ENCODE results near the gene PKHD1. TPM values are rescaled to one million over a fixed set of nuclear protein-coding genes. Genes with fewer than 3 reads are reported as not detected.

Gene PKHD1
- total and polyA plus RNA-seq, 2 of the 13 experiments (the other 11 are each of a cell fraction or from before 2014, with no cell fraction given), result 0.01 to 0.13 TPM

DNA sequence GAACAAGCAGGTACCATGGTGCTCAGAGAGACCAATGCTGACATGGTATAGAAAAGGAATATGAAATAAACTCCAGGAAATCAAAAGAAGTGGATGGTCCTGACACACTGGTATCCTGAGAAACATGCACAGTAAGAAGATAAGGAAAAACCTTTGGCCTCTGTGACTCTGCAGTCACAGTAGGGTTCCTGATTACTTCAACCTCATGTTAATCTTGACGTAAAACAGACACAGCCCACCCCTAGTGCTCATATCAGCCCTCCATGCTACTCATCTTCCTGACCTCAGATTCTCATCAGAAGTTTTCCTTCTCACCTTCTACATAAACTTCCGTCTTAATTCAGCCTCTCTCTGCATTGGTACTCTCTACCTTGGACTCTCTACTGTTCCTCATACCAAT, 240.9 kb downstream of the PKHD1 start (continued):
- TF ChIP-seq, protein P1, sequence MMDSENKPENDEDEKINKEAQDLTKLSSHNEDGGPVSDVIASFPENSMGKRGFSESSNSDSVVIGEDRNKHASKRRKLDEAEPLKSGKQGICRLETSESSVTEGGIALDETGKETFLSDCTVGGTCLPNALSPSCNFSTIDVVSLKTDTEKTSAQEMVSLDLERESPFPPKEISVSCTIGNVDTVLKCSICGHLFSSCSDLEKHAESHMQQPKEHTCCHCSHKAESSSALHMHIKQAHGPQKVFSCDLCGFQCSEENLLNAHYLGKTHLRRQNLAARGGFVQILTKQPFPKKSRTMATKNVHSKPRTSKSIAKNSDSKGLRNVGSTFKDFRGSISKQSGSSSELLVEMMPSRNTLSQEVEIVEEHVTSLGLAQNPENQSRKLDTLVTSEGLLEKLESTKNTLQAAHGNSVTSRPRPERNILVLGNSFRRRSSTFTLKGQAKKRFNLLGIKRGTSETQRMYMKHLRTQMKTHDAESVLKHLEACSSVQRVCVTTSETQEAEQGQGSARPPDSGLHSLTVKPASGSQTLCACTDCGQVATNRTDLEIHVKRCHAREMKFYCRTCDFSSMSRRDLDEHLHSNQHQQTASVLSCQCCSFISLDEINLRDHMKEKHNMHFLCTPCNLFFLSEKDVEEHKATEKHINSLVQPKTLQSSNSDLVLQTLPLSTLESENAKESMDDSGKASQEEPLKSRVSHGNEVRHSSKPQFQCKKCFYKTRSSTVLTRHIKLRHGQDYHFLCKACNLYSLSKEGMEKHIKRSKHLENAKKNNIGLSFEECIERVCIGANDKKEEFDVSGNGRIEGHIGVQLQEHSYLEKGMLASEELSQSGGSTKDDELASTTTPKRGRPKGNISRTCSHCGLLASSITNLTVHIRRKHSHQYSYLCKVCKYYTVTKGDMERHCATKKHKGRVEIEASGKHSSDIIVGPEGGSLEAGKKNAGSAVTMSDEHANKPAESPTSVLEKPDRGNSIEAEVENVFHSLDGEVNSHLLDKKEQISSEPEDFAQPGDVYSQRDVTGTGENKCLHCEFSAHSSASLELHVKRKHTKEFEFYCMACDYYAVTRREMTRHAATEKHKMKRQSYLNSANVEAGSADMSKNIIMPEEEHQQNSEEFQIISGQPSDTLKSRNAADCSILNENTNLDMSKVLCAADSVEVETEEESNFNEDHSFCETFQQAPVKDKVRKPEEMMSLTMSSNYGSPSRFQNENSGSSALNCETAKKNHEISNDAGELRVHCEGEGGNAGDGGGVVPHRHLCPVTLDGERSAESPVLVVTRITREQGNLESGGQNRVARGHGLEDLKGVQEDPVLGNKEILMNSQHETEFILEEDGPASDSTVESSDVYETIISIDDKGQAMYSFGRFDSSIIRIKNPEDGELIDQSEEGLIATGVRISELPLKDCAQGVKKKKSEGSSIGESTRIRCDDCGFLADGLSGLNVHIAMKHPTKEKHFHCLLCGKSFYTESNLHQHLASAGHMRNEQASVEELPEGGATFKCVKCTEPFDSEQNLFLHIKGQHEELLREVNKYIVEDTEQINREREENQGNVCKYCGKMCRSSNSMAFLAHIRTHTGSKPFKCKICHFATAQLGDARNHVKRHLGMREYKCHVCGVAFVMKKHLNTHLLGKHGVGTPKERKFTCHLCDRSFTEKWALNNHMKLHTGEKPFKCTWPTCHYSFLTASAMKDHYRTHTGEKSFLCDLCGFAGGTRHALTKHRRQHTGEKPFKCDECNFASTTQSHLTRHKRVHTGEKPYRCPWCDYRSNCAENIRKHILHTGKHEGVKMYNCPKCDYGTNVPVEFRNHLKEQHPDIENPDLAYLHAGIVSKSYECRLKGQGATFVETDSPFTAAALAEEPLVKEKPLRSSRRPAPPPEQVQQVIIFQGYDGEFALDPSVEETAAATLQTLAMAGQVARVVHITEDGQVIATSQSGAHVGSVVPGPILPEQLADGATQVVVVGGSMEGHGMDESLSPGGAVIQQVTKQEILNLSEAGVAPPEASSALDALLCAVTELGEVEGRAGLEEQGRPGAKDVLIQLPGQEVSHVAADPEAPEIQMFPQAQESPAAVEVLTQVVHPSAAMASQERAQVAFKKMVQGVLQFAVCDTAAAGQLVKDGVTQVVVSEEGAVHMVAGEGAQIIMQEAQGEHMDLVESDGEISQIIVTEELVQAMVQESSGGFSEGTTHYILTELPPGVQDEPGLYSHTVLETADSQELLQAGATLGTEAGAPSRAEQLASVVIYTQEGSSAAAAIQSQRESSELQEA (CRISPR knock-in tag; IDR thresholded peaks at IDR 0.05; ENCODE audit: not compliant biosample characterization), result no peak
- TF ChIP-seq FOXK1 (CRISPR knock-in tag; IDR thresholded peaks at IDR 0.05; ENCODE audit: borderline replicate concordance, low read depth) (no peak), ZNF546 (CRISPR knock-in tag; conservative IDR thresholded peaks at IDR 0.05) (no peak)
- TF ChIP-seq, protein P2, sequence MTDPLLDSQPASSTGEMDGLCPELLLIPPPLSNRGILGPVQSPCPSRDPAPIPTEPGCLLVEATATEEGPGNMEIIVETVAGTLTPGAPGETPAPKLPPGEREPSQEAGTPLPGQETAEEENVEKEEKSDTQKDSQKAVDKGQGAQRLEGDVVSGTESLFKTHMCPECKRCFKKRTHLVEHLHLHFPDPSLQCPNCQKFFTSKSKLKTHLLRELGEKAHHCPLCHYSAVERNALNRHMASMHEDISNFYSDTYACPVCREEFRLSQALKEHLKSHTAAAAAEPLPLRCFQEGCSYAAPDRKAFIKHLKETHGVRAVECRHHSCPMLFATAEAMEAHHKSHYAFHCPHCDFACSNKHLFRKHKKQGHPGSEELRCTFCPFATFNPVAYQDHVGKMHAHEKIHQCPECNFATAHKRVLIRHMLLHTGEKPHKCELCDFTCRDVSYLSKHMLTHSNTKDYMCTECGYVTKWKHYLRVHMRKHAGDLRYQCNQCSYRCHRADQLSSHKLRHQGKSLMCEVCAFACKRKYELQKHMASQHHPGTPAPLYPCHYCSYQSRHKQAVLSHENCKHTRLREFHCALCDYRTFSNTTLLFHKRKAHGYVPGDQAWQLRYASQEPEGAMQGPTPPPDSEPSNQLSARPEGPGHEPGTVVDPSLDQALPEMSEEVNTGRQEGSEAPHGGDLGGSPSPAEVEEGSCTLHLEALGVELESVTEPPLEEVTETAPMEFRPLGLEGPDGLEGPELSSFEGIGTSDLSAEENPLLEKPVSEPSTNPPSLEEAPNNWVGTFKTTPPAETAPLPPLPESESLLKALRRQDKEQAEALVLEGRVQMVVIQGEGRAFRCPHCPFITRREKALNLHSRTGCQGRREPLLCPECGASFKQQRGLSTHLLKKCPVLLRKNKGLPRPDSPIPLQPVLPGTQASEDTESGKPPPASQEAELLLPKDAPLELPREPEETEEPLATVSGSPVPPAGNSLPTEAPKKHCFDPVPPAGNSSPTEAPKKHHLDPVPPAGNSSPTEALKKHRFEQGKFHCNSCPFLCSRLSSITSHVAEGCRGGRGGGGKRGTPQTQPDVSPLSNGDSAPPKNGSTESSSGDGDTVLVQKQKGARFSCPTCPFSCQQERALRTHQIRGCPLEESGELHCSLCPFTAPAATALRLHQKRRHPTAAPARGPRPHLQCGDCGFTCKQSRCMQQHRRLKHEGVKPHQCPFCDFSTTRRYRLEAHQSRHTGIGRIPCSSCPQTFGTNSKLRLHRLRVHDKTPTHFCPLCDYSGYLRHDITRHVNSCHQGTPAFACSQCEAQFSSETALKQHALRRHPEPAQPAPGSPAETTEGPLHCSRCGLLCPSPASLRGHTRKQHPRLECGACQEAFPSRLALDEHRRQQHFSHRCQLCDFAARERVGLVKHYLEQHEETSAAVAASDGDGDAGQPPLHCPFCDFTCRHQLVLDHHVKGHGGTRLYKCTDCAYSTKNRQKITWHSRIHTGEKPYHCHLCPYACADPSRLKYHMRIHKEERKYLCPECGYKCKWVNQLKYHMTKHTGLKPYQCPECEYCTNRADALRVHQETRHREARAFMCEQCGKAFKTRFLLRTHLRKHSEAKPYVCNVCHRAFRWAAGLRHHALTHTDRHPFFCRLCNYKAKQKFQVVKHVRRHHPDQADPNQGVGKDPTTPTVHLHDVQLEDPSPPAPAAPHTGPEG (CRISPR knock-in tag; IDR thresholded peaks at IDR 0.05), result no peak
- TF ChIP-seq, protein P3, sequence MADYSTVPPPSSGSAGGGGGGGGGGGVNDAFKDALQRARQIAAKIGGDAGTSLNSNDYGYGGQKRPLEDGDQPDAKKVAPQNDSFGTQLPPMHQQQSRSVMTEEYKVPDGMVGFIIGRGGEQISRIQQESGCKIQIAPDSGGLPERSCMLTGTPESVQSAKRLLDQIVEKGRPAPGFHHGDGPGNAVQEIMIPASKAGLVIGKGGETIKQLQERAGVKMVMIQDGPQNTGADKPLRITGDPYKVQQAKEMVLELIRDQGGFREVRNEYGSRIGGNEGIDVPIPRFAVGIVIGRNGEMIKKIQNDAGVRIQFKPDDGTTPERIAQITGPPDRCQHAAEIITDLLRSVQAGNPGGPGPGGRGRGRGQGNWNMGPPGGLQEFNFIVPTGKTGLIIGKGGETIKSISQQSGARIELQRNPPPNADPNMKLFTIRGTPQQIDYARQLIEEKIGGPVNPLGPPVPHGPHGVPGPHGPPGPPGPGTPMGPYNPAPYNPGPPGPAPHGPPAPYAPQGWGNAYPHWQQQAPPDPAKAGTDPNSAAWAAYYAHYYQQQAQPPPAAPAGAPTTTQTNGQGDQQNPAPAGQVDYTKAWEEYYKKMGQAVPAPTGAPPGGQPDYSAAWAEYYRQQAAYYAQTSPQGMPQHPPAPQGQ (CRISPR knock-in tag; IDR thresholded peaks at IDR 0.05; ENCODE audit: borderline replicate concordance), result no peak
- TF ChIP-seq, protein P4, sequence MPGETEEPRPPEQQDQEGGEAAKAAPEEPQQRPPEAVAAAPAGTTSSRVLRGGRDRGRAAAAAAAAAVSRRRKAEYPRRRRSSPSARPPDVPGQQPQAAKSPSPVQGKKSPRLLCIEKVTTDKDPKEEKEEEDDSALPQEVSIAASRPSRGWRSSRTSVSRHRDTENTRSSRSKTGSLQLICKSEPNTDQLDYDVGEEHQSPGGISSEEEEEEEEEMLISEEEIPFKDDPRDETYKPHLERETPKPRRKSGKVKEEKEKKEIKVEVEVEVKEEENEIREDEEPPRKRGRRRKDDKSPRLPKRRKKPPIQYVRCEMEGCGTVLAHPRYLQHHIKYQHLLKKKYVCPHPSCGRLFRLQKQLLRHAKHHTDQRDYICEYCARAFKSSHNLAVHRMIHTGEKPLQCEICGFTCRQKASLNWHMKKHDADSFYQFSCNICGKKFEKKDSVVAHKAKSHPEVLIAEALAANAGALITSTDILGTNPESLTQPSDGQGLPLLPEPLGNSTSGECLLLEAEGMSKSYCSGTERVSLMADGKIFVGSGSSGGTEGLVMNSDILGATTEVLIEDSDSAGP (CRISPR knock-in tag; IDR thresholded peaks at IDR 0.05; ENCODE audit: borderline replicate concordance), result no peak

Data from HepG2 (cell line).